GM12892 (cell line): ENCODE measurements around the gene NELL1.

Experiments used
- DNase-seq: peaks from one replicate; pipeline ENCODE4 v3.0.0; 2011; ENCODE audit not compliant: insufficient read length
- FAIRE-seq: peaks from 2 replicates; lab custom pipeline; 2011; peaks lifted over from hg19 to GRCh38; lab: Jason Lieb, UNC
- POLR2A ChIP-seq: IDR thresholded peaks from 2 replicates; pipeline ENCODE4 v1.6.1; 2011; ENCODE audit warnings: low read depth, low read length, control low read depth
- POLR2AphosphoS5 ChIP-seq: IDR thresholded peaks from 2 replicates; pipeline ENCODE4 v1.6.1; 2011; ENCODE audit warnings: low read depth, low read length, control low read depth
- TAF1 ChIP-seq: IDR thresholded peaks from 2 replicates; pipeline ENCODE4 v1.6.1; 2011; ENCODE audit warnings: low read depth, mild to moderate bottlenecking, control low read depth, low read length, borderline replicate concordance

NELL1 gene

GRCh38 chr11:20894296-20894695 lies 224.9 kb downstream of the NELL1 start:
- TF ChIP-seq POLR2AphosphoS5 = no peak
- TF ChIP-seq POLR2A = no peak
- TF ChIP-seq TAF1 = no peak
- FAIRE-seq = no peak

GRCh38 chr11:20909995-20910726 lies 240.8 kb downstream of the NELL1 start:
- FAIRE-seq = no peak
- TF ChIP-seq POLR2AphosphoS5 = no peak
- TF ChIP-seq POLR2A = no peak
- TF ChIP-seq TAF1 = no peak
- no peak for DNase-seq

More at GRCh38 chr11:20894296-20894695, 224.9 kb downstream of the NELL1 start:
- no peak for DNase-seq

GRCh38 chr11:20910733-20911132 lies 241.3 kb downstream of the NELL1 start:
- no peak for DNase-seq
- FAIRE-seq = no peak
- TF ChIP-seq POLR2A (no peak), POLR2AphosphoS5 (no peak), TAF1 (no peak)

- DNase-seq (no peak), FAIRE-seq (no peak)
- no peak for TF ChIP-seq TAF1
- TF ChIP-seq POLR2A = no peak
- no peak for TF ChIP-seq POLR2AphosphoS5
Observed at GRCh38 chr11:20912065-20912821, 242.9 kb downstream of the NELL1 start.

GRCh38 chr11:20912922-20913512 lies 243.6 kb downstream of the NELL1 start:
- FAIRE-seq (no peak), DNase-seq (no peak)
- TF ChIP-seq POLR2A = no peak
- TF ChIP-seq POLR2AphosphoS5 = no peak
- TF ChIP-seq TAF1 = no peak

- no peak for FAIRE-seq
- no peak for TF ChIP-seq TAF1
- no peak for TF ChIP-seq POLR2A
- no peak for TF ChIP-seq POLR2AphosphoS5
Observed at GRCh38 chr11:20917306-20917705, 247.9 kb downstream of the NELL1 start.

GRCh38 chr11:20926799-20927540 lies 257.6 kb downstream of the NELL1 start:
- no peak for TF ChIP-seq POLR2A
- no peak for TF ChIP-seq TAF1
- TF ChIP-seq POLR2AphosphoS5 = no peak
- FAIRE-seq = no peak
- no peak for DNase-seq

More at GRCh38 chr11:20917306-20917705, 247.9 kb downstream of the NELL1 start:
- no peak for DNase-seq

GRCh38 chr11:20931029-20931428 lies 261.6 kb downstream of the NELL1 start:
- TF ChIP-seq POLR2A = no peak
- no peak for TF ChIP-seq POLR2AphosphoS5
- TF ChIP-seq TAF1 = no peak
- no peak for FAIRE-seq

GRCh38 chr11:20933086-20933485 lies 263.7 kb downstream of the NELL1 start:
- TF ChIP-seq POLR2AphosphoS5 (no peak), TAF1 (no peak), POLR2A (no peak)
- no peak for DNase-seq
- no peak for FAIRE-seq

More at GRCh38 chr11:20931029-20931428, 261.6 kb downstream of the NELL1 start:
- no peak for DNase-seq

- no peak for DNase-seq
- no peak for TF ChIP-seq TAF1
- no peak for TF ChIP-seq POLR2AphosphoS5
- no peak for TF ChIP-seq POLR2A
- FAIRE-seq = no peak
Observed at GRCh38 chr11:20933958-20934357, 264.6 kb downstream of the NELL1 start.
